ENCODE results near the gene ANLN. TPM values are rescaled to one million over a fixed set of nuclear protein-coding genes. Genes with fewer than 3 reads are reported as not detected.

Gene ANLN, protein sequence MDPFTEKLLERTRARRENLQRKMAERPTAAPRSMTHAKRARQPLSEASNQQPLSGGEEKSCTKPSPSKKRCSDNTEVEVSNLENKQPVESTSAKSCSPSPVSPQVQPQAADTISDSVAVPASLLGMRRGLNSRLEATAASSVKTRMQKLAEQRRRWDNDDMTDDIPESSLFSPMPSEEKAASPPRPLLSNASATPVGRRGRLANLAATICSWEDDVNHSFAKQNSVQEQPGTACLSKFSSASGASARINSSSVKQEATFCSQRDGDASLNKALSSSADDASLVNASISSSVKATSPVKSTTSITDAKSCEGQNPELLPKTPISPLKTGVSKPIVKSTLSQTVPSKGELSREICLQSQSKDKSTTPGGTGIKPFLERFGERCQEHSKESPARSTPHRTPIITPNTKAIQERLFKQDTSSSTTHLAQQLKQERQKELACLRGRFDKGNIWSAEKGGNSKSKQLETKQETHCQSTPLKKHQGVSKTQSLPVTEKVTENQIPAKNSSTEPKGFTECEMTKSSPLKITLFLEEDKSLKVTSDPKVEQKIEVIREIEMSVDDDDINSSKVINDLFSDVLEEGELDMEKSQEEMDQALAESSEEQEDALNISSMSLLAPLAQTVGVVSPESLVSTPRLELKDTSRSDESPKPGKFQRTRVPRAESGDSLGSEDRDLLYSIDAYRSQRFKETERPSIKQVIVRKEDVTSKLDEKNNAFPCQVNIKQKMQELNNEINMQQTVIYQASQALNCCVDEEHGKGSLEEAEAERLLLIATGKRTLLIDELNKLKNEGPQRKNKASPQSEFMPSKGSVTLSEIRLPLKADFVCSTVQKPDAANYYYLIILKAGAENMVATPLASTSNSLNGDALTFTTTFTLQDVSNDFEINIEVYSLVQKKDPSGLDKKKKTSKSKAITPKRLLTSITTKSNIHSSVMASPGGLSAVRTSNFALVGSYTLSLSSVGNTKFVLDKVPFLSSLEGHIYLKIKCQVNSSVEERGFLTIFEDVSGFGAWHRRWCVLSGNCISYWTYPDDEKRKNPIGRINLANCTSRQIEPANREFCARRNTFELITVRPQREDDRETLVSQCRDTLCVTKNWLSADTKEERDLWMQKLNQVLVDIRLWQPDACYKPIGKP
- 1.3 TPM for total RNA-seq
- long read RNA-seq: 0 reads

DNA sequence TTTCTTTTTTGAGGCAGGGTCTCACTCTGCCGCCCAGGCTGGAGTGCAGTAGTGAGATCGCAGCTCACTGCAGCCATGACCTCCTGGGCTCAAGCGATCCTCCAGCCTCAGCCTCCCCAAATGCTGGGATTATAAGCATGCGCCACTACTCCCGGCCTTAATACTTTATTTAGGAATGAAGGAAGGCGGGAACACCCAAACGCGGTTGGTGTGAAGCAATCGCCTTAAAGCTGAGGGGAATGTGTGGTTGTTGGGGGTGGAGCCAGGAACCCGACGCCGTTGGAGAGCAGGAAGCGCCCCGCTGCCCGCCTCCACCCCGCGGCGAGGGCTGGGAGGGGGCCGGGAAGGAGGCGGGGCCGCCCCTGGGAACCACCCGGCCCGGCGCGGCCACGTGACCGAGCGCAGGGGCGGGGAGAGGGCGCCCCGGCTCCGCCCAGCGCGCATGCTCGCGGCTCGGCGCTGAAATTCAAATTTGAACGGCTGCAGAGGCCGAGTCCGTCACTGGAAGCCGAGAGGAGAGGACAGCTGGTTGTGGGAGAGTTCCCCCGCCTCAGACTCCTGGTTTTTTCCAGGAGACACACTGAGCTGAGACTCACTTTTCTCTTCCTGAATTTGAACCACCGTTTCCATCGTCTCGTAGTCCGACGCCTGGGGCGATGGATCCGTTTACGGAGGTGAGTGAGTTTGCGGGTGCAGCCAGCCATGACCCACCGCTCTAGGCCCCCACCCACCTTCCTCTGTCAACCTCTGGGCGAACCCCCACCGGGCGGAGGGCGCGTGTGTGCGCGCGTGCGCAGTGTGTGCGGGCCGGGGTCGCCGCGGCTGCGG, at the start of gene ANLN:
Gene ANLN, plus strand, starts transcription at position 492 of the 828 bp plus-strand sequence. Its CDS starts 165 bp downstream, at position 657.
- ATAC-seq: peak; percentile 100
- peak; percentile 94 for DNase-seq
- intact Hi-C loops (cut with micrococcal nuclease): no loop called here

DNA sequence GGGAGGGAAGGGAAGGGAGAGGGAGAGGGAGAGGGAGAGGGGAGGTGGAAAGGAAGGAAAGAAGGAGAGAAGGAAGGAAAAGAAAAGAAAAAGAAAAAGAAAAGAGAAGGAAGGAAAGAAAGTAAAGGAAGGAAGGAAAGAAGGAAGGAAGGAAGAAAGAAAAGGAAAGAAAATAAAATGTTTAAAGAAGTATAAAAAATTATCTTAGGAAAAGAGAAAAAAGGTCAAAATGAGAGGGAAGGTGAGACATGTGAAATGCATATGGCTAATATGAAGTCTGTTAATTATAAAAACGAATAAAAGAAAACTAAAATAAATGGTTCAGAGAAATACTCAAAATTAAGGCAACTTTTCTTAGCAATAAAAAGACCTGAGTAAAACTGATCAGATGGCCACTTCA, 46.1 kb upstream of the ANLN start:
- intact Hi-C loops (cut with micrococcal nuclease): no loop called here
- ATAC-seq (no peak), DNase-seq (no peak)

DNA sequence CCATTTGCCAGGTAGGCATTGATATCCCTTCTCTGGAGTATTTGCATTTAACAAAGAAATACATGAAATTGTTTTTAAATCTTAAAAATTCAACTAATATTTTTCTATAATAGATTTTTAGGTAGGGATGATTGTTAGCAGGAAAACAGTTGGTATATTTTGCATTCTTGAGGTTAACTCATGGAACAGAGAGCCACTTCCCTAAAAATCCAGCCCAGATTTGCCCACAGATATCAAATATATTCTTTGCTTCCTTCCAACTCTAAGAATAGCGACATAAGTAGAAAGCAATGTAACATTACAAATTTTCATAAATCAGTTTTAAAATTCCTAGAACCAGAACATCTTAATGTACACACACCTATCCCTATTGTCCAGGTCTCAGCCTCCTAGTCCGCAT, 45.0 kb upstream of the ANLN start:
- ATAC-seq (no peak), DNase-seq (no peak)
- intact Hi-C loops (cut with micrococcal nuclease): no loop called here

DNA sequence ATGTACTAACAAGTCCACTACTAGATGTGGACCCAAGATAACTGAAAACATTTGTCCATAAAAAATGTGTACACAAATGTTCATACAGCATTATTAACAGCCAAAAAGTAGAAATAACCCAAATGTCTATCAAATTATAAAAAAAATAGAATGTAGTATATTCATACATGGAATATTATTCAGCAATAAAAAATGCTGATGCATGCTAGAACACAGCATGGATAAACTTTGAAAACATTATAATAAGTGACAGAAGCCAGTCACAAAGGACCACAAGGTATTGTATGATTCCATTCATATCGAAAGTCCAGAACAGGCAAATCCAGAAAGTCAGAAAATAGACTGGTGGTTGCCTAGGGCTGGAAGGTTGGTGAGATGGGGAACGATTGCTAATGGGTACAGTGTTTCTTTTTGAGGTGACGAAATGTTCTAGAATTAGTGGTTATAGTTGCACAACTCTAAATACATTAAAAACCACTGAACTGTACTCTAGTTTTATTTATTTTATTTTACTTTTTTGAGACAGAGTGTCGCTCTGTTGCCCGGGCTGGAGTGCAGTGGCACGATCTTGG, 43.3 kb upstream of the ANLN start:
- ATAC-seq (no peak), DNase-seq (no peak)
- intact Hi-C loops (cut with micrococcal nuclease): no loop called here

DNA sequence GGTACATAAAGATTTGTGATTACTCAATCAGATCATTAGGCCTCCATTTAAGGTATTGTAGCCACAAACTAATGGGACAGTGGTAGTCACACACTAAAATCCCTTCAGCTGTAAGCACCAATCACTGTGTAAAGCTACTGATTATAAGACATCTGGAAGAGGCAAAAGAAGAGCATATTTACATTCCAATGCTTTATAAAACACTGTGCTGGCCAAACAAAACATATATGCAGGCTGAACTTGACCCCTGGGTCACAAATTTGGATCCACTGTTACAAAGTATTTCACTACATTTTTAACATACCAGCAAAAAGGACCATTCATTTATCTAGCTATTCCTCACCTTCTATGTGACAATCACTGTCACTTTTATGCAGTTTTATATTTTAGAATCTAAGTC, 41.4 kb upstream of the ANLN start:
- ATAC-seq: no peak
- intact Hi-C loops (cut with micrococcal nuclease): no loop called here
- no peak for DNase-seq

DNA sequence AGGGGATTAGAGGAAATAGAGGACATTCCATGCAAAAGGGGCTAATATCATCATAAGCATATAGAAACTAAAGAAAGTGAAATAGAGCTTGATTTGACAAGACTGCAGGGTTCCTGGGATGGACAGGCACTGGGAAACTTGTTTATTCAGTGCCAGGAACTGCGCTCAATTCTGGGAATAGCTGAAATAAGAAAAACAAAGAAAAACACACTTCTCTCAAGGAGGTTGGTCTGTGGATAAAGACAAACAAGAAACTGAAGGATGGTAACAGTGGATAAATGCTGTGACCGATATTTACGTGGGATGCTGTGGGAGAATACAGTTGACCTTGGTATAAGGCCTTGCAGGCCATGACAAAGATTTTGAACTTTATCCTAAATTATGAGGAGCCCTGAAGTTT, 40.9 kb upstream of the ANLN start:
- DNase-seq: no peak
- no peak for ATAC-seq
- intact Hi-C loops (cut with micrococcal nuclease): no loop called here

DNA sequence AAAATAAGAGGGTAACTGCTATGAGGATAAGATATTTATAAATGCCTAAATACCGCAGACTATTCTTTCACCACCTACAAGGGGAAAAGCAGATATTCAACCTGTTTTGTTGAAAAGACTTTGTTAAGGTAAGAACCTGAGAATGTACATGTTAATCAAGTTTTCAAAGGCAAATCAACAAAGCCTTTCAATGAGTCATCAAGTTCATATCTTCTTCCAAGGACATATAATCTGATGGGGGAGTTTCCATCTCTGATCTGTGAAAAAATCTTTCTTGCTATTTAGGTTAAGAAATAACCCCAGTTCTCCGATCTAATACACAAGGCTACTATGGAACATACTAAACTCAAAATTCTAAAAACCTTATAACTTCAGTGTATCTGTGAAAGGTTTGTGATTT, 40.0 kb upstream of the ANLN start:
- no peak for ATAC-seq
- intact Hi-C loops (cut with micrococcal nuclease): no loop called here
- DNase-seq: no peak

DNA sequence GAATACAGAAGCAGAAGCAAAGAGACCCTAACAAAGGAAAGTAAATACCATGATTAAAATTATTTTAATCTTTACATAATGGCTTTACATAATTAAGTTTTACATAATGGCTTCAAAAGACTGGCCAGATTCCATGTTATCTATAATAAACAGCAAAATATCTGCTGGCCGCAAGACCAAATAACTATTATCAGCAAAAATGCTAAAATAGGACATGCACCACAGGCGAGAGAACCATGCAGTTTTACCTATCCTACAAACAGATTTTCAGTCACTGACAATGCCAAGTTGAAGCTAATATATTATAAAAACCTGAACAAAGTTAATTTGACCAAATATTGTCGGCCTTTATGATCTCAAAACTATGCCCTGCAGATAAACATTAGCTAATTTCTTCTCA, 34.2 kb upstream of the ANLN start:
- intact Hi-C loops (cut with micrococcal nuclease): no loop called here
- ATAC-seq (no peak), DNase-seq (no peak)

DNA sequence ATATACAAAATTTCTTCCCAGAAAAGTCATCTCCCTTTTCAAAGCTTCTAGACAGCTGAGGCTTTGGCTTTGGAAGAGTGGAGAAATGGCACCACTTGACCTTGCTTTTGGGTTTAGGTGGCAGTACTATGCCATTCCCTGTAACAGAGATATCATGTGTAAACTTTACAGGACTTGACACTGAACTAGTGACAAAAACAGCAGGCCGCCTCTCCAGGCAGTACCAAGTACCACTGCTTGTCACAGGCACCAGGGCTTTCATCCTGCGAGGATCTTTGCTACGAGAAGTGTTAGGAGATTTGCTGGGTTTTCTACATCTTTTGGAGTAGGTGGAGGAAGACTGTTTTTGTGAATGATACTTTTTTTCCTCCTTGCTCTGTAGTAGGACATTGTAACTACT, 32.6 kb upstream of the ANLN start:
- intact Hi-C loops (cut with micrococcal nuclease): no loop called here
- no peak for ATAC-seq
- DNase-seq: no peak

DNA sequence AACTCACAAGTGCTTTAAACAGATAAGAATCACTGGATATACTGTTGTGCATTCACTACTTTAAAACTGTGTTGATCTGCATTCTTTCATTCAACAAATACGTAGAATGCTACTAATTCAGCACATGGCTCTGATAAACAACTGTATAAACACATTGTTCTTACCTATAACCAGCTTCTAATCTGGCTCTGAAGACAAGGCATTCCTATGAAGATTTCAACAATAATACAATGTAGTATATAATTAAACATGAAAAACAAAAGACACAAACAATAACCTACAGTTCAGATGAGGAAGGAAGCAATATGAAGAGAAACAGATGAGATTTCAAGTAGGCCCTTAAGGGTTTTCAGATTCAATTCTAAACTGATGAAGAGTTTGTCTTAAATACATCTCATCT, 31.1 kb upstream of the ANLN start:
- DNase-seq (no peak), ATAC-seq (no peak)
- intact Hi-C loops (cut with micrococcal nuclease): no loop called here

DNA sequence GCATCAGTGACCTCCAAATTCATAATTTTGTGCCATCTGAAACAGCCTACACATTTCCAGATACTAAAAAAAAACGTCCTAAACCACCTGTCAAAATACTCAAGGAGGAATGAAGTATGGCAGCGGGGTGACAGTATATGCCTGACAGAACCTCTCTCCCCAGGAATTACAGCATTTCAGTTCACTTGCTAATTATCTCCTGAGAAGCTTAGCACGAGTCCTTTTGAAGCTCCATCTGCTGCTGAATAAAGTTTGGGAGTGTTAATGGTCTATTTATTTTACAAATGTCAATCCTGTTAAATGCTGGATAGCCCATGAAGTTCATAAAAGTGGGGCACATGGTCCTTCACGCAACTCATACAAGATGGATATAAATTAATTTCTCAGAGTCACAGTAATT, 29.4 kb upstream of the ANLN start:
- DNase-seq (no peak), ATAC-seq (no peak)
- intact Hi-C loops (cut with micrococcal nuclease): no loop called here

DNA sequence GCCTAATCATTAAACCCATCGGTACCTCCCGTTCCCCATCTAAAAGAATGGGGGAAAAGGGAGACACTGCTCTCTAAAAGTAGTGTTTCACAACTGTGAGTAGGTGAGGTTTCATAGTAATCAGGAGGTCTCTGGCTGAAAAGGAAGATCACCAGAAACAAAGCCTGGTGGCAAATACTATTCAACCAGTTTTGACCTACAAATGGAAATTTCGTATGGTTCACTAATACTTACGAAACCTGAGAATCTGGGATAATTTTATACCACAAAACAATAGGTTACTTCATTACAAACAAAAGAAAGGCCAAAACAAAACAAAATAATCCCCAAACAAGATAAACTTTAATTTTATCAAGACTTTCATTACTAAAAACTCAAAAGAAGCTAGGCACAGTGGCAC, 28.4 kb upstream of the ANLN start:
- no peak for ATAC-seq
- intact Hi-C loops (cut with micrococcal nuclease): no loop called here

DNA sequence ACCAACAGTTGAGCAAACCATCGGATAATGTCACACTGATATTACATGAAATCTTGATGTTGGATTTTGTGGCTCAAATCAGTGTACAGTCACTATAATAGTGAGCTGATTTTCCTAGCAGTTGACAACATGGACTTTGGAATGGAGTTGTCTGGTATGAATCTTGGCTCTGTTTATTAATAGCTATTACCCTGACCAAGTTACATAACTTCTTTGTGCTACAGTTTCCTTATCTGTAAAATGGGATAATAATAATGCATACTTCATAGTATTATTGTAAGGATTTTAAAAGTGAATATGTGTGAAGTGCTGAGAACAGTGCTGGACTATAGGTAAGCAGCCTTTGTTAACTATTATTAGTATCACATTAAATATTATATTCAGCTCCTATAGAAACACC, 26.1 kb upstream of the ANLN start:
- DNase-seq: no peak
- intact Hi-C loops (cut with micrococcal nuclease): no loop called here
- ATAC-seq: no peak

More for the DNA sequence above, 28.4 kb upstream of the ANLN start:
- DNase-seq: no peak

DNA sequence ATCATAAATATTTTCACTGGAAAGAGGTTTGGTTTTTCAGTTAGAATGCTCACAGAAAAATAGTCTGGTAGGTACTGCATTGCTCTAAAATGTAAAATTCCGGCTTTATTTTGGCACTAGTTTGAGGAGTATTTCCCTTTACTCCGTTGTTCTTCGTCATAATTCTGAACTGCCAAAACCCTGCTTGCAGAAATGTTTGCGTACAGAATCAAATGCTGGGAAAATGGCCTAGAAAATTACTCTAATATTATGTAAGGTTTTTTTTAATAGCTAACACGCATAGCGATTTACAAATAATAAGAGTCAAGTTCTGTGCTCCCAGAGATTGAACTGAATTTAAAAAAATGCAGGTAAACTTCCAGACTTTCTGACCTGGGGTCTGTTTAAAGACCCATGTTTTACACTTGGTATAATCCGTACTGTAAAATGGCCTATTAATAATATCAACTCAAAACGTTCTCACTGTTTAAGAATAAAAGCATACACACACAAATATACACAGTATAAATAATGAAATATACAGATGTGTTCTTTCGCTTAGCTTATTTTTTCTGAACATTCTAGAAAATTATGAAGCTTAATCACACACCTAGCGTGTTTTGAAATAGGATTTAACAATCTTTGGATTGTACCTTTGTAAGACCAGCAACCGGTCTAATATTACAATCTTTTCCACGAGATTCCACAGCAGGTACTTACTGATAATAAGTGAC, 23.5 kb upstream of the ANLN start:
- intact Hi-C loops (cut with micrococcal nuclease): no loop called here
- DNase-seq (no peak), ATAC-seq (no peak)

DNA sequence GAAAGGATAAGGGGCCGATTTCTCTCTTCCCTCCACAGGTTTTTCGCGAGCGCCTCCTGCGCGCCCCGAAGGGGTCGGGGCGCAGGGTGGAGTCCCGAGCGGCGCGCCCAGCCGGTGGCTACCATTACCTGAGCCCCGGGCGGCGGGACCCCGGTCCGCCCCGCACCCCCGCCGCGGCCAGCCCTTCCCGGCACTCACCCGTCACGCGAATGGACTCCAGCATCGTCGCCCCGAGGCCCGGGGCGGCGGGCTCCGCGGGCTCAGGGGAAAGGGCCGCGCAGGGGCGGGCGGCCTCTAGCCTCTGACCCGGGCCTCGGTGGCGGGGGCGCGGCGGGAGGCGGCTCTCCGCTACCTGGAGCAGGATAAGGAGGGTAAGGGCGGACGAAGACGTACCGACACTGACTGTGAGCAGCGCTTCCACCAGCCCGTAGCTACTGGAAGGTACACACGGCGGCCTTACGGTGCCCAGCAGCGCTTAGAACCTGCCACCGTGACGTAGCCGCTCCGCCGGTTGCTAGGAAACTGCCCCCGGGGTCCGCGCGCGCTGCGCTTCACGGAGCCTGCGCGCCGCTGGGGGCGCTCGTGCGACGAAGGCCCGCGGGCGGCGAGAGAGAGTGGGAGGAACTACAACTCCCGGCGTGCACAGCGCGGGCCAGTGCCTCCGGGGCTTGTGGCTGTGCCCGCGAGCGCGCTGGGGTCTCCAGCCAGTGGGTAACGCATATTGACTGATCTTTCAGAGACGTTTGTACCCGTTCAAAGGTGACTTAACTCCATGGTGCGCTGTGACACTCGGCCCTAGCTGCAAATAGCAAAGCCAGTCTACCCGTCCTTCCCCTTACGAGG, 22.7 kb upstream of the ANLN start:
- intact Hi-C loops (cut with micrococcal nuclease): no loop called here
- ATAC-seq (peak; percentile 99), DNase-seq (peak; percentile 94)

DNA sequence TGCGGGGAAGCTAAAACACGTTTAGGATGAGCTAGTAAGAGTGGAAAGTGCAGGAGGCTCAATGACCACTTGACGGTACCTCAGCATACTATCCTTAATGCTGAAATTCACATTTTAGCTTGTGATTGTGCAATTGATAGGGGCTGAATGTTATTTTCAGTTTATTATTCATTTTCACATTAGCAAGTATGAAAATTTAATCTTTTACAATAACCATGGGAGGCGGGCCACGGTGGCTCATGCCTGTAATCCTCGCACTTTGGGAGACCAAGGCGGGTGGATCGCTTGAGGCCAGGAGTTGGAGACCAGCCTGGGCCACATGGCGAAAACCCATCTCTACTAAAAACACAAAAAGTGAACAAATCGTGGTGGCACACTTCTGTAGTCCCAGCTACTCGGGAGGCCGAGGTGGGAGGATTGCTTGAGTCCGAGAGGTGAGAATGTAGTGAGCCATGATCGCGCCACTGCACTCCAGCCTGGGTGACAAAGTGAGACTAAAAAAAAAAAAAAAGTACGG, 22.0 kb upstream of the ANLN start:
- DNase-seq (no peak), ATAC-seq (no peak)
- intact Hi-C loops (cut with micrococcal nuclease): no loop called here

DNA sequence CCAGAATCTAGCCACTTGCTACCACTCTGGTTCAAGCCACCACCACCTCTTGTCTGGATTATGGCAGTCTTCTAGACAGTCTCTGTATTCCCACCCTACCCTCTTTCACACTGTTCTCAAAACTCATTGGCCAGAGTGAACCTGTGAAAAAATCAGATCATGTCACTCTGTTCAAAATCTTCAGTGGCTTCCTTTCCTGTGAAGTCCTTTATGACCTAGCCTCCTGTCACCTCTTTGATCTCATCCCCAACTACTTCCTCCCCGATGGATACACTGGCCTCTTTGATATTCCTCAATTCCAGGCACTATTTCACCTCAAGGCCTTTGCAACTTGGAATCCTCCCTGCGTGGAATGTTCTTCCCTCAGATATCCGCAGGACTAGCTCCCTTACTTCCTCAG, 21.2 kb upstream of the ANLN start:
- intact Hi-C loops (cut with micrococcal nuclease): no loop called here
- ATAC-seq: no peak
- DNase-seq: no peak
